HG03064 (cell line): ENCODE data around the gene FPR2.
"Not testable (repeated sequence)": the region's sequence is repeated elsewhere in the genome, so short reads cannot be mapped to it uniquely, and the experiment has no call there.

Source experiments
- ATAC-seq: cut with Tn5 transposase; IDR thresholded peaks from one replicate; pipeline ENCODE4 v1.9.1; 2021; ENCODE audit warnings: low read depth; ENCODE audit not compliant: unreplicated experiment

The FPR2 gene

GRCh38 chr19:51760697-51761356 is at the start of gene FPR2:
Gene FPR2, plus strand, starts transcription at chr19:51761180. Its CDS starts 7,479 bp downstream, at chr19:51768659.
- ATAC-seq = no peak

GRCh38 chr19:51711702-51712101 is 49.3 kb upstream of the FPR2 start:
- ATAC-seq = no peak

DNA sequence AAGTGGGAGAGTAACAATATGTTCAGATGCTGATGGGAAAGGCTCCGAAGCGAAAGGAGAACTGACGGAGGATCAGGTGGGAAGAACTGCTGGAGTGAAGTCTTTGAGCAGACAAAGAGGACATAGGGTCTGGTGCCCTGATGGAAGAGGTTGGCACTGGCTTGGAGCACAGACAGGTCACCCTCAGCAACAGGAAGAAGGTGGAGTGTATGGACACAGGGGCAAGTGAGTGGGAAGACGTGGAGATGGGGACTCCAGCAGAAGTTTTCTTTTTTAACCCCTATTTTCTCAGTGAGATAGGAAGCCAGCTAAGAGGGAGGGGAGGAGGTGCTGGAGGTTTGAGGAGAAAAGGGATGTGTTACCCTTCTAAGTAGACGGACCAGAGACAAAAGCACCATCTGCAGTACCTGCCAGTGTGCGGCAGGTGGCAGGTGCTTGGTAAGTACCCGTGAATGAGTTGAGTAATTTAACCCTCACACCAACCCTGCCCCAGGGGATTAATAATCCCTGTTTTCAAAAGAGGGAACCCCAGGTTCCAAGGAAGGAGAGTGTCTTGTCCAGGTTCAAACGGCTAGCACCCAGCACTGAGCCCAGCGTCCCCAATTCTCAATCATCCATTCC is 48.4 kb upstream of the FPR2 start:
- no peak for ATAC-seq

DNA sequence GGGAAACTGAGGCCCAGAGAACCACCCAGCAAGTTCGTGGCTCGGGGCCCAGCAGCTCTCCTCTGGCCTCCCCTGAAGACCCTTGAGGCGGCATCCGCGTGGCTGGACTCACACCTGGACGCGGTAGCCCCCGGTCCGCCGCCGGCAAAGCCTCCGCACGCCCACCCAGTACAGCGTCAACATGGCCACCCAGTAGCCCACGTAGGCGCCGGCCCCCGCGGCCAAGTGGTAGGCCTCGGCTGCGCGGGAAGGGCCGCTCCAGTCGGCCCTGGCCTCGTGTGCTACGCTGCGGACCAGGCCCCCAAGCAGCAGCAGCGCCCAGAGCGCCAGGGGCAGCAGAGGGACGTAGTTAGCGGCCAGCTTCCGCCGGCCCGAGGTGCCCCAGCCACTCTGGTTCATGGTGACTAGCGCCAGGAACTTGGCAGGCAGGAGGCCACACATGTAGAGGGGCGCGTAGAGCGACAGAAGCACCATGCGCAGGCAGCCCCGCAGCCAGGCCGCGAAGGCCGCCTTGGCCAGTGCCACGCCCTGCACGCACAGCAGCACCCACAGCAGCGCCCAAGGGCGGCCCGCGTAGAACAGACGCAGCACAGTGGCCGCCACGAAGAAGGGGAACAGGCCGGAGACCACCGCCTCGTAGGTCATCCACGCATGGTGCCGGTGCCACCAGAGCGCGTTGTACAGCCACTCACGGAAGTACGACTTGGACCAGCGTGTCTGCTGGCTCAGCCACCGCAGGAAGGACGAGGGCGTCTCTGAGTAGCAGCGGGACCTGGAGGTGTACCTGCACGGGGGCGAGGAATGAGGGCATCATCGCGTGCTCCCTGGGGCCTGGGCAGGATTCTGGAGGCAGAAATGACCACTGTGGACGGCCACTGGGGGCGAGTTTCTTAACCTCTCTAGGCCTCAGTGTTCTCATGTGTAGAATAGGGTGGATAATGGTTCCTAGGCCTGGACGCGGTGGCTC is 47.4 kb upstream of the FPR2 start:
- ATAC-seq = no peak

GRCh38 chr19:51714848-51715247 is 46.1 kb upstream of the FPR2 start:
- ATAC-seq = no peak

- no peak for ATAC-seq
These were observed 45.1 kb upstream of the FPR2 start for GRCh38 chr19:51715850-51716249.

- no peak for ATAC-seq
These were observed 44.1 kb upstream of the FPR2 start for GRCh38 chr19:51716925-51717324.

DNA sequence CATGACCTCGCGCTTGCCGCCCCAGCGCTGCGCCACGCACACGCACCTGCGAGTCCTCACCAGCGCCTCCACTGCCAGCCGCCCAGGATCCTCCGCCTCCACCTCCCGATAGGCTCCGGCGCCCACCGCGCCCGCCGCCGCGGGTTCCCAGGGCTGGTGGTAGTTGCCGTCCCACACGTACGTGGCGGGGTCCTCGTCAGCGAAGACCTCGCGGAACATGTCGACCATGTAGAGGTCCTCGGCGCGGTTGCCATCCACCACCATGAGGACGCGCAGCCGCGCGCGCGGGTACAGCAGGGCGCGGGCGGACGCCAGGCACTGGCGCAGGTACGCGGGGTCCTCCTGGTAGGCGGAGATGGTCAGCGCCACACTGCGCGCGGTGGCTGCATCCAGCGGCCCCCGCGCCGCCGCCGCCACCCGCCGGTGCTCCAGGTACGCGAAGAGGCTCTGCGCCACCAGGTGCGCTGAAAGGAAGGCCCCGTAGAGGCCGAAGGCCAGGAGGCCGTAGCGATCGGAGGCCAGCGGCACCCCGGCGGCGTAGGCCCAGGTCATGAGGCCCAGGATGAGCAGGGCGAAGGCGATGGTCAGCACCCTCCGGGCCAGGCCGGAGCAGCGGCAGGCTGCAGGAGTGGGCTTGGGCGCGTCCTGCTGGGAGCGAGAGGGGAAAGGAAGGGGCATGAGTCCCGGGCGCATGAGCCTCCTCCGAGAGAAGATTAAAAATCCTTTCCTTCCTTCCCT is 41.6 kb upstream of the FPR2 start:
- ATAC-seq = no peak

DNA sequence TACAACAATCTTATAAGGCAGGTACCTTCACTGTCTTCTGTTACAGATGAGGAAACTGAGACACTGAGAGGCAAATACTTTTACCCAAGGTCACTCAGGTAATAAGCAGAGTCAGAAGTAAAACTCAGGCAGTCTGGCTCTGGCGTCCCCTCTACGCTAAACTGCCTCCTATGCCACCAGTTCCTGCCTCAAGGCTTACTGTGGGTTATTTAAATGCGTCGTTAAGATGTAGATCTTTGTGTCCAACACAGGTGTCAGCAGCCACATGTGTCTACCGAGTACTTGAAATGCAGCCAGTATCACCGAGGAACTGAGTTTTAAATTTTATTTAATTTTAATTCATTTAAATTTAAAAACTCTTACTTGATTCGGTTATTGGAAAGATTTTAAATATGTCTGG is 39.1 kb upstream of the FPR2 start:
- ATAC-seq = no peak

DNA sequence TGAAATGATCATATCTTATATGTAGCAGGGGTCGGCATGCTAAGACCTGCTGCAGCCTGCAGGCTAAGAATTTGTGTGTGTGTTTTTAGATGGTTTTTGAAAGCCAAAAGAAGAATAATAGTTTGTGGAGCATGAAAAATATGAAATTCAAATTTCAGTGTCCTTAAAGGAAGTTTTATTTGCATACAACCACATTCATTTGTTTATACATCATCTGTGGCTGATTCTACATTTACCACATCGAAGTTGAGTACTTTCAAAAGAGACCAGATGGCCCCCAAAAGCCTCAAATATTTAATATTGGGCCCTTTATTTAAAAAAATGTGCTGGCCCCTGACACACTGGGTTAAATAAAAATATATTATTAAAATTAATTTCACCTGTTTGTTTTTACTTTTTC is 38.5 kb upstream of the FPR2 start:
- no peak for ATAC-seq

GRCh38 chr19:51724543-51724942 is 36.4 kb upstream of the FPR2 start:
- no peak for ATAC-seq

- ATAC-seq = no peak
These were observed 34.9 kb upstream of the FPR2 start for GRCh38 chr19:51726049-51726448.

GRCh38 chr19:51727349-51727880 is 33.6 kb upstream of the FPR2 start:
- ATAC-seq = no peak

- ATAC-seq = no peak
These were observed 31.2 kb upstream of the FPR2 start for GRCh38 chr19:51729781-51730180.

DNA sequence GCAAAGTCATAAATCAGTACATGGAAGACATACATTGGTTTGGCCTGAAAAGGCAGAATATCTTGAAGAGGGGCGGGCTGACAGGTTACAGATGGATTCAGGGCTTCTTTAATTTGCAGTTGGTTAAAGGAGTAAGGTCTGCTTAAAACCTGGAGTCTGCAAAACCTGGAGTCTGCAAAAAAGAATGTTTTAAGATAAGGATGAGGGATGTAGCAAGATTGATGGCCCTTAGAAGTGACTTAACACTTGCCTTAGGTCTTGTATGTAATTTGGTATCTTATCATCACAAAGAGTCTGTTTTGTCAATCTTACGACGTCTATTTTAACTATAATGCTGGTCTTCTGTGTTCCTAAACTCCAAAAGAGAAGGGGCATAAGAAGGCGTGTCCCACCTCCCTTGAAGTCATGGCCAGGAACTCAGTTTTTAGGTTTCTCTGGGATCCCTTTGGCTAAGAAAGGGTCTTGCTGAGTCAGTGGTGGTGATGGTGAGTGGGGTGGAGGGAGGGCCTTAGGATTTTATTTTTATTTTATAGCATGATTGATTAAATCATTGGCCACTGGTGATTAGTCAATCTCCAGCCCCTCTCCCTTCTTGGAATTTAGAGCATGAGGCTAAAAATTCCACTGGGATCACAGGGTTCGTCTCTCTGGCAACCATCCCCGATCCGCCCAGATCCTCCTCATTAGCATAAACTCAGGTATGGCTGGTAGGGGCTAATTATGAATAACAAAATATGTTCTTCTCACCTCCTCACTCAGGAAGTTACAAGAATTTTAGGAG is 27.0 kb upstream of the FPR2 start:
- no peak for ATAC-seq

- no peak for ATAC-seq
These were observed 25.1 kb upstream of the FPR2 start for GRCh38 chr19:51735759-51736449.

- ATAC-seq = no peak
These were observed 23.6 kb upstream of the FPR2 start for GRCh38 chr19:51737389-51737788.

- no peak for ATAC-seq
These were observed 23.1 kb upstream of the FPR2 start for GRCh38 chr19:51737924-51738323.

DNA sequence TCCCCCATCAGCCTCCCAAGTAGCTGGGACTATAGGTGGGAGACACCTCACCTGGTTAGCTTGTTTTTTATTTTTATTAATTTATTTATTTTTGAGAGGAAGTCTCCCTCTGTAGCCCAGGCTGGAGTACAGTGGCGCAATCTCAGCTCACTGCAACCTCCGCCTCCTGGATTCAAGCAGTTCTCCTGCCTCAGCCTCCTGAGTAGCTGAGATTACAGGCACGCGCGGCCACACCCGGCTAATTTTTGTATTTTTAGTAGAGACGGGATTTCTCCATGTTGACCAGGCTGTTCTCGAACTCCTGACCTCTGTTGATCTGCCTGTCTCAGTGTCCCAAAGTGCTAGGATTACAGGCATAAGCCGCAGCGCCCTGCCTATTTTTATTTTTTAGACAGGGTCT is 22.5 kb upstream of the FPR2 start:
- ATAC-seq = not testable (repeated sequence)
